Mesenchymal stem cell (in vitro differentiated cells and primary cell): Measurements from ENCODE around the gene NFIB.
A peak's percentile ranks its signal among the peaks of the same experiment; 100 is the strongest.

Source experiments
- DNase-seq: peaks from one replicate; pipeline ENCODE4 v3.0.0-alpha.2; 2013
- H2AFZ ChIP-seq: one replicate; pipeline ENCODE4 v1.6.1; 2013; ENCODE audit warnings: low read depth, mild to moderate bottlenecking, control low read depth, inconsistent platforms, low read length, moderate library complexity
- H2AK5ac ChIP-seq: 2 replicates; pipeline ENCODE4 v1.6.1; 2013; ENCODE audit warnings: low read length, moderate library complexity, mild to moderate bottlenecking, inconsistent platforms; ENCODE audit not compliant: severe bottlenecking
- H2BK120ac ChIP-seq: one replicate; pipeline ENCODE4 v1.6.1; 2013; ENCODE audit warnings: low read depth, mild to moderate bottlenecking, inconsistent platforms, low read length, moderate library complexity
- H2BK12ac ChIP-seq, 2 experiments: one replicate each; pipeline ENCODE4 v1.6.1; 2013; ENCODE audit warnings: inconsistent platforms in 2 of 2, low read length in 2 of 2, mild to moderate bottlenecking in 2 of 2, moderate library complexity in 2 of 2, control low read depth in 1 of 2
- H2BK15ac ChIP-seq: one replicate; pipeline ENCODE4 v1.6.1; 2013; ENCODE audit warnings: mild to moderate bottlenecking, low read depth, inconsistent platforms; ENCODE audit not compliant: poor library complexity, severe bottlenecking
- H2BK5ac ChIP-seq: 2 replicates; pipeline ENCODE4 v1.6.1; 2013; ENCODE audit warnings: low read depth, mild to moderate bottlenecking, low read length, control low read depth, inconsistent platforms; ENCODE audit not compliant: poor library complexity, severe bottlenecking
- H3K14ac ChIP-seq, 2 experiments: one replicate each; pipeline ENCODE4 v1.6.1; 2013; ENCODE audit warnings: inconsistent platforms in 2 of 2, low read length in 2 of 2, control low read depth in 1 of 2, mild to moderate bottlenecking in 1 of 2, moderate library complexity in 1 of 2
- H3K18ac ChIP-seq, 2 experiments: one replicate each; pipeline ENCODE4 v1.6.1; 2013; ENCODE audit warnings: inconsistent platforms in 2 of 2, low read length in 2 of 2, control low read depth in 1 of 2, low read depth in 1 of 2, mild to moderate bottlenecking in 1 of 2
- H3K23ac ChIP-seq, 2 experiments: one replicate each; pipeline ENCODE4 v1.6.1; 2013; ENCODE audit warnings: inconsistent platforms in 2 of 2, low read length in 2 of 2, mild to moderate bottlenecking in 2 of 2, moderate library complexity in 2 of 2, control low read depth in 1 of 2
- H3K27ac ChIP-seq: 2 replicates; pipeline ENCODE4 v1.5.1; 2013; ENCODE audit warnings: mild to moderate bottlenecking, moderate library complexity, low read length, control low read depth, inconsistent platforms; ENCODE audit not compliant: poor library complexity, severe bottlenecking
- H3K27me3 ChIP-seq, 2 experiments: 2 replicates each; pipeline versions ENCODE4 v1.6.1 to v1.7.0; 2013; ENCODE audit warnings: low read length in 2 of 2, mild to moderate bottlenecking in 2 of 2, moderate library complexity in 2 of 2, control low read depth in 1 of 2, inconsistent platforms in 1 of 2; ENCODE audit not compliant: control insufficient read depth in 1 of 2, insufficient read depth in 1 of 2
- H3K36me3 ChIP-seq, 2 experiments: 2 replicates each; pipeline versions ENCODE4 v1.6.1 to v1.7.0; 2013; ENCODE audit warnings: low read length in 2 of 2, control low read depth in 1 of 2, inconsistent platforms in 1 of 2, low read depth in 1 of 2, mild to moderate bottlenecking in 1 of 2; ENCODE audit not compliant: insufficient read depth in 2 of 2, control insufficient read depth in 1 of 2
- H3K4ac ChIP-seq, 2 experiments: one replicate each; pipeline ENCODE4 v1.6.1; 2013; ENCODE audit warnings: inconsistent platforms in 2 of 2, low read length in 2 of 2, mild to moderate bottlenecking in 2 of 2, moderate library complexity in 2 of 2, control low read depth in 1 of 2, low read depth in 1 of 2
- H3K4me1 ChIP-seq: 2 replicates; pipeline ENCODE4 v1.6.1; 2013; ENCODE audit warnings: low read depth, low read length, control low read depth; ENCODE audit not compliant: control insufficient read depth, insufficient read depth
- H3K4me2 ChIP-seq: 2 replicates; pipeline ENCODE4 v1.6.1; 2013; ENCODE audit warnings: low read length, mild to moderate bottlenecking, inconsistent platforms; ENCODE audit not compliant: poor library complexity, severe bottlenecking
- H3K4me3 ChIP-seq, 2 experiments: 2 replicates each; pipeline versions ENCODE4 v1.5.1 to v1.7.0; 2013; ENCODE audit warnings: low read length in 2 of 2, mild to moderate bottlenecking in 2 of 2, control low read depth in 1 of 2, low read depth in 1 of 2; ENCODE audit not compliant: insufficient read depth in 1 of 2
- H3K79me1 ChIP-seq: replicated peaks from 2 replicates; pipeline ENCODE4 v1.6.1; 2013; ENCODE audit warnings: mild to moderate bottlenecking, control low read depth, low read length, inconsistent platforms; ENCODE audit not compliant: poor library complexity, severe bottlenecking
- H3K9ac ChIP-seq: 2 replicates; pipeline ENCODE4 v1.7.0; 2013; ENCODE audit warnings: mild to moderate bottlenecking, low read length, moderate library complexity
- H3K9me3 ChIP-seq: 2 replicates; pipeline ENCODE4 v1.7.0; 2013; ENCODE audit warnings: mild to moderate bottlenecking, low read length; ENCODE audit not compliant: control insufficient read depth
- H4K8ac ChIP-seq: one replicate; pipeline ENCODE4 v1.6.1; 2013; ENCODE audit warnings: inconsistent platforms, mild to moderate bottlenecking, low read length, moderate library complexity
- H4K91ac ChIP-seq: one replicate; pipeline ENCODE4 v1.6.1; 2013; ENCODE audit warnings: mild to moderate bottlenecking, low read length, inconsistent platforms
- WGBS: methylation state at CpG from one replicate; pipeline ENCODE4 v1.1.7; 2013; ENCODE audit warnings: mixed read lengths; 5-methylcytosine and 5-hydroxymethylcytosine counted together

Gene NFIB

GRCh38 chr9:14336244-14336643, 22.3 kb upstream of the NFIB start:
- no peak overlapping the region for H2BK5ac ChIP-seq
- H3K4me2 ChIP-seq: no peak overlapping the region
- no peak overlapping the region for H3K14ac ChIP-seq
- H3K36me3 ChIP-seq: no peaks in the 10 kb centered on the region
- 97% methylated on average over 1 of the region's 1 CpG for WGBS
- H3K23ac ChIP-seq: no peak overlapping the region
- no peak overlapping the region for H3K4ac ChIP-seq
- H3K4me1 ChIP-seq: no peaks in the 10 kb centered on the region
- H2BK15ac ChIP-seq: no peak overlapping the region
- no peak overlapping the region for H2BK12ac ChIP-seq
- H3K9me3 ChIP-seq: no peaks in the 10 kb centered on the region
- H2BK120ac ChIP-seq: no peak overlapping the region
- no peak overlapping the region for H3K9ac ChIP-seq
- H2AK5ac ChIP-seq: no peak overlapping the region
- peaks cover 4 to 24% of the 10 kb centered on the region in 2 experiments for H3K27me3 ChIP-seq
- H2AFZ ChIP-seq: no peak overlapping the region
- H4K91ac ChIP-seq: no peak overlapping the region
- no peak overlapping the region for H3K27ac ChIP-seq
- no peak for DNase-seq
- no peak overlapping the region for H3K18ac ChIP-seq
- H4K8ac ChIP-seq: no peak overlapping the region
- H3K4me3 ChIP-seq: no peak overlapping the region
- H3K79me1 ChIP-seq: no peaks in the 10 kb centered on the region

GRCh38 chr9:14331120-14331519, 17.2 kb upstream of the NFIB start:
- no peaks in the 10 kb centered on the region for H3K79me1 ChIP-seq
- no peak overlapping the region for H2AK5ac ChIP-seq
- no peak overlapping the region for H2BK120ac ChIP-seq
- H4K8ac ChIP-seq: no peak overlapping the region
- no peak overlapping the region for H2BK5ac ChIP-seq
- no peak for DNase-seq
- no peak overlapping the region for H3K14ac ChIP-seq
- no peaks in the 10 kb centered on the region for H3K9me3 ChIP-seq
- no peak overlapping the region for H3K18ac ChIP-seq
- no peak overlapping the region for H3K23ac ChIP-seq
- no peaks in the 10 kb centered on the region for H3K36me3 ChIP-seq
- H3K27ac ChIP-seq: no peak overlapping the region
- no peaks in the 10 kb centered on the region for H3K27me3 ChIP-seq
- H2BK15ac ChIP-seq: no peak overlapping the region
- no peak overlapping the region for H2BK12ac ChIP-seq
- WGBS: 88% methylated on average over 3 of the region's 3 CpGs
- no peak overlapping the region for H2AFZ ChIP-seq
- H4K91ac ChIP-seq: no peak overlapping the region
- H3K4ac ChIP-seq: no peak overlapping the region
- no peak overlapping the region for H3K4me3 ChIP-seq
- H3K9ac ChIP-seq: no peak overlapping the region
- H3K4me1 ChIP-seq: no peaks in the 10 kb centered on the region
- no peak overlapping the region for H3K4me2 ChIP-seq

GRCh38 chr9:14327036-14327435, 13.1 kb upstream of the NFIB start:
- no peak for DNase-seq
- Histone ChIP-seq H2BK15ac (no peak overlapping the region), H2AFZ (no peak overlapping the region), H3K14ac (no peak overlapping the region), H2BK120ac (no peak overlapping the region), H3K4me1 (no peaks in the 10 kb centered on the region), H3K23ac (no peak overlapping the region), H3K9ac (no peak overlapping the region), H3K4me2 (no peak overlapping the region), H2BK5ac (no peak overlapping the region), H3K27ac (no peak overlapping the region), H3K4me3 (no peak overlapping the region), H2BK12ac (no peak overlapping the region), H4K91ac (no peak overlapping the region), H3K9me3 (no peaks in the 10 kb centered on the region), H3K18ac (no peak overlapping the region), H3K4ac (no peak overlapping the region), H3K27me3 (no peaks in the 10 kb centered on the region), H3K36me3 (no peaks in the 10 kb centered on the region), H2AK5ac (no peak overlapping the region), H3K79me1 (no peaks in the 10 kb centered on the region), H4K8ac (no peak overlapping the region)
- WGBS: 84% methylated on average over 2 of the region's 4 CpGs

- Histone ChIP-seq H4K91ac (no peak overlapping the region), H3K9ac (no peak overlapping the region), H4K8ac (no peak overlapping the region), H3K4ac (no peak overlapping the region), H2BK120ac (no peak overlapping the region), H3K27me3 (no peaks in the 10 kb centered on the region), H3K4me2 (no peak overlapping the region), H3K23ac (no peak overlapping the region), H2AK5ac (no peak overlapping the region), H2BK5ac (no peak overlapping the region), H3K27ac (no peak overlapping the region), H2BK15ac (no peak overlapping the region), H2AFZ (no peak overlapping the region), H3K36me3 (no peaks in the 10 kb centered on the region), H3K14ac (no peak overlapping the region), H3K9me3 (no peaks in the 10 kb centered on the region), H3K79me1 (no peaks in the 10 kb centered on the region), H2BK12ac (no peak overlapping the region), H3K4me3 (no peak overlapping the region), H3K18ac (no peak overlapping the region), H3K4me1 (no peaks in the 10 kb centered on the region)
- WGBS: 0% methylated on average over 1 of the region's 3 CpGs
- DNase-seq: peak; percentile 57
These were observed 12.4 kb upstream of the NFIB start for GRCh38 chr9:14326264-14326826.
